T-cell (primary cell): ENCODE measurements around the gene RPS17. TPM values are rescaled to one million over a fixed set of nuclear protein-coding genes. Genes with fewer than 3 reads are reported as not detected.

Source experiments
- ATAC-seq, 4 experiments: fragments of 200-7000 bp in 3 of 4; fragments of 150-1000 bp in 1 of 4; cut with Tn5 transposase; replicated peaks in 1 of 4; 1 replicate in 3 of 4; 2 replicates in 1 of 4; pipeline ENCODE4 v1.10.0; 2021; ENCODE audit warnings: moderate library complexity in 3 of 4, mild to moderate bottlenecking in 2 of 4, moderate number of reproducible peaks in 1 of 4
- CTCF ChIA-PET, 2 donors: fragments of 300-600 bp; sonication (Branson Sonifier 250); formaldehyde crosslinking; loops; one replicate each; lab custom pipeline; 2022; ENCODE audit warnings: antibody characterized with exemption in 2 of 2; lab: Charles Lee
- POLR2A ChIA-PET, 2 donors: fragments of 300-600 bp; sonication (Branson Sonifier 250); formaldehyde crosslinking; loops; one replicate each; lab custom pipeline; 2022; ENCODE audit warnings: antibody characterized with exemption in 2 of 2; lab: Charles Lee
- DNase-seq, 35 experiments: peaks; one replicate each; pipeline versions ENCODE4 v3.0.0 to v3.0.0-alpha.2; 2013 to 2023
- H3K27ac ChIP-seq: one replicate; pipeline ENCODE4 v1.5.1; 2013; ENCODE audit warnings: low read length
- H3K27me3 ChIP-seq, 2 experiments: replicated peaks in 1 of 2; 1 replicate in 1 of 2; 2 replicates in 1 of 2; pipeline versions ENCODE4 v1.6.1 to v1.7.0; 2013; ENCODE audit warnings: low read length in 1 of 2, mixed read lengths in 1 of 2; ENCODE audit not compliant: control insufficient read depth in 2 of 2, insufficient read depth in 2 of 2; ENCODE audit errors: extremely low read depth in 1 of 2
- H3K36me3 ChIP-seq, 2 donors: 1 replicate in 1 of 2; 2 replicates in 1 of 2; pipeline versions ENCODE4 v1.6.1 to v1.7.0; 2013; ENCODE audit warnings: low read length in 1 of 2; ENCODE audit not compliant: control insufficient read depth in 2 of 2, insufficient read depth in 1 of 2; ENCODE audit errors: extremely low read depth in 1 of 2
- H3K4me1 ChIP-seq, 2 experiments: 1 replicate in 1 of 2; 2 replicates in 1 of 2; pipeline versions ENCODE4 v1.6.1 to v1.7.0; 2013; ENCODE audit warnings: low read length in 2 of 2, mixed read lengths in 1 of 2; ENCODE audit not compliant: insufficient read depth in 2 of 2, control insufficient read depth in 1 of 2; ENCODE audit errors: extremely low read depth in 1 of 2
- H3K4me3 ChIP-seq, 2 donors: 1 replicate in 1 of 2; 2 replicates in 1 of 2; pipeline versions ENCODE4 v1.5.1 to v1.7.0; 2013; ENCODE audit warnings: mild to moderate bottlenecking in 2 of 2, low read length in 1 of 2, moderate library complexity in 1 of 2; ENCODE audit not compliant: control insufficient read depth in 1 of 2; ENCODE audit errors: extremely low read depth in 1 of 2
- H3K9me3 ChIP-seq: 2 replicates; pipeline ENCODE4 v1.7.0; 2013
- H3K27ac Mint-ChIP-seq, 2 donors: one replicate each; pipeline ENCODE4 v1.8.0; 2020 to 2021; ENCODE audit warnings: mild to moderate bottlenecking in 2 of 2, mixed read lengths in 2 of 2
- H3K27me3 Mint-ChIP-seq, 2 donors: one replicate each; pipeline ENCODE4 v1.8.0; 2021 to 2022; ENCODE audit warnings: mixed read lengths in 2 of 2
- H3K36me3 Mint-ChIP-seq: one replicate; pipeline ENCODE4 v1.8.0; 2021; ENCODE audit warnings: mixed read lengths
- H3K4me1 Mint-ChIP-seq, 3 donors: one replicate each; pipeline ENCODE4 v1.8.0; 2020 to 2022; ENCODE audit warnings: mixed read lengths in 3 of 3, mild to moderate bottlenecking in 1 of 3
- H3K4me3 Mint-ChIP-seq, 3 donors: one replicate each; pipeline ENCODE4 v1.8.0; 2020 to 2022; ENCODE audit warnings: mild to moderate bottlenecking in 3 of 3, mixed read lengths in 3 of 3, moderate library complexity in 3 of 3
- H3K9me3 Mint-ChIP-seq, 3 donors: one replicate each; pipeline ENCODE4 v1.8.0; 2020 to 2022; ENCODE audit warnings: mixed read lengths in 3 of 3
- WGBS: methylation state at CpG from one replicate; pipeline ENCODE4 v1.1.5; 2013; ENCODE audit warnings: missing lambda C conversion rate; ENCODE audit not compliant: insufficient coverage; 5-methylcytosine and 5-hydroxymethylcytosine counted together
- total RNA-seq, 35 experiments: library from RNA in 6 of 35; stranded (reverse) in 6 of 35; fragments of 120-200 nt in 1 of 35; gene quantifications; one replicate each; pipeline versions ENCODE4 v1.2.1 to v1.2.4 and lab custom pipeline; 2013 to 2026

Gene RPS17
- total RNA-seq, 5 donors from 2014 or later (not counting 1 experiment from before 2014, with no cell fraction given): 2,045 to 2,777 (median 2,292) TPM

- Histone ChIP-seq H3K27ac (no peak overlapping the region), H3K27me3 (peaks cover 6 to 22% of the 10 kb centered on the region in 2 experiments), H3K4me3 (no peak overlapping the region), H3K9me3 (no peaks in the 10 kb centered on the region), H3K4me1 (peaks cover 0 to 3% of the 10 kb centered on the region in 2 experiments), H3K36me3 (no peaks in the 10 kb centered on the region)
- ChIA-PET CTCF (no interaction called here), POLR2A (no interaction called here)
- H3K4me3 Mint-ChIP-seq: no peak overlapping the region
- ATAC-seq (no peak), DNase-seq (no peak)
- peaks cover 0 to 2% (median 0%) of the 10 kb centered on the region in 3 donors for H3K4me1 Mint-ChIP-seq
- no peak overlapping the region for H3K27ac Mint-ChIP-seq
- WGBS: 85% methylated on average over 3 of the region's 5 CpGs
- no peaks in the 10 kb centered on the region for H3K9me3 Mint-ChIP-seq
- no peaks in the 10 kb centered on the region for H3K36me3 Mint-ChIP-seq
- H3K27me3 Mint-ChIP-seq: peaks cover 10 to 18% of the 10 kb centered on the region in 2 donors
Observed at GRCh38 chr15:82572311-82572710, 32.1 kb upstream of the RPS17 start.

- no peak for DNase-seq
- 22% methylated on average over 17 of the region's 17 CpGs for WGBS
- Mint-ChIP-seq H3K36me3 (no peaks in the 10 kb centered on the region), H3K27ac (no peak overlapping the region), H3K27me3 (peaks cover 12 to 18% of the 10 kb centered on the region in 2 donors), H3K9me3 (no peaks in the 10 kb centered on the region), H3K4me3 (no peak overlapping the region), H3K4me1 (peaks cover 0 to 2% (median 0%) of the 10 kb centered on the region in 3 donors)
- no peaks in the 10 kb centered on the region for H3K36me3 ChIP-seq
- ChIA-PET CTCF (no interaction called here), POLR2A (no interaction called here)
- no peak for ATAC-seq
- peaks cover 6 to 22% of the 10 kb centered on the region in 2 experiments for H3K27me3 ChIP-seq
- H3K4me3 ChIP-seq: no peak overlapping the region
- peaks cover 0 to 3% of the 10 kb centered on the region in 2 experiments for H3K4me1 ChIP-seq
- no peak overlapping the region for H3K27ac ChIP-seq
- no peaks in the 10 kb centered on the region for H3K9me3 ChIP-seq
Observed at GRCh38 chr15:82571722-82572222, 31.5 kb upstream of the RPS17 start.

GRCh38 chr15:82570721-82571508, 30.7 kb upstream of the RPS17 start:
- peaks cover 16 to 21% of the 10 kb centered on the region in 2 donors for H3K27me3 Mint-ChIP-seq
- H3K27ac ChIP-seq: no peak overlapping the region
- ChIA-PET CTCF (interaction anchor here in 1 of 2 donors (0.6 kb wide), 1 partner anchor 14 kb away, joined by 3 read pairs; no protein-coding TSS in a partner anchor), POLR2A (no interaction called here)
- no peaks in the 10 kb centered on the region for H3K9me3 ChIP-seq
- peaks cover 6 to 22% of the 10 kb centered on the region in 2 experiments for H3K27me3 ChIP-seq
- no peak for ATAC-seq
- WGBS: 70% methylated on average over 4 of the region's 7 CpGs
- peaks cover 0 to 3% of the 10 kb centered on the region in 2 experiments for H3K4me1 ChIP-seq
- peaks cover 0 to 2% (median 0%) of the 10 kb centered on the region in 3 donors for H3K4me1 Mint-ChIP-seq
- no peaks in the 10 kb centered on the region for H3K9me3 Mint-ChIP-seq
- H3K4me3 Mint-ChIP-seq: no peak overlapping the region
- no peaks in the 10 kb centered on the region for H3K36me3 Mint-ChIP-seq
- H3K36me3 ChIP-seq: no peaks in the 10 kb centered on the region
- H3K4me3 ChIP-seq: no peak overlapping the region
- DNase-seq: no peak
- no peak overlapping the region for H3K27ac Mint-ChIP-seq

GRCh38 chr15:82569834-82570233, 29.6 kb upstream of the RPS17 start:
- 100% methylated on average over 1 of the region's 4 CpGs for WGBS

GRCh38 chr15:82568986-82569385, 28.7 kb upstream of the RPS17 start:
- Histone ChIP-seq H3K4me3 (no peak overlapping the region), H3K9me3 (no peaks in the 10 kb centered on the region), H3K27ac (no peak overlapping the region), H3K4me1 (peaks cover 0 to 3% of the 10 kb centered on the region in 2 experiments), H3K36me3 (no peaks in the 10 kb centered on the region), H3K27me3 (peaks cover 5 to 22% of the 10 kb centered on the region in 2 experiments)
- H3K27me3 Mint-ChIP-seq: peaks cover 16 to 19% of the 10 kb centered on the region in 2 donors
- WGBS: 80% methylated on average over 2 of the region's 5 CpGs
- no peaks in the 10 kb centered on the region for H3K36me3 Mint-ChIP-seq
- CTCF ChIA-PET: no interaction called here
- no peak for ATAC-seq
- H3K4me3 Mint-ChIP-seq: no peak overlapping the region
- H3K9me3 Mint-ChIP-seq: no peaks in the 10 kb centered on the region
- POLR2A ChIA-PET: no interaction called here
- H3K4me1 Mint-ChIP-seq: peaks cover 0 to 2% (median 0%) of the 10 kb centered on the region in 3 donors
- H3K27ac Mint-ChIP-seq: no peak overlapping the region
- no peak for DNase-seq

More at GRCh38 chr15:82569834-82570233, 29.6 kb upstream of the RPS17 start:
- ATAC-seq (no peak), DNase-seq (no peak)
- Mint-ChIP-seq H3K4me1 (peaks cover 0 to 2% (median 0%) of the 10 kb centered on the region in 3 donors), H3K9me3 (no peaks in the 10 kb centered on the region), H3K4me3 (no peak overlapping the region), H3K27ac (no peak overlapping the region), H3K27me3 (peaks cover 16 to 19% of the 10 kb centered on the region in 2 donors), H3K36me3 (no peaks in the 10 kb centered on the region)
- Histone ChIP-seq H3K4me3 (no peak overlapping the region), H3K27ac (no peak overlapping the region), H3K27me3 (peaks cover 6 to 22% of the 10 kb centered on the region in 2 experiments), H3K9me3 (no peaks in the 10 kb centered on the region), H3K36me3 (no peaks in the 10 kb centered on the region), H3K4me1 (peaks cover 0 to 3% of the 10 kb centered on the region in 2 experiments)
- ChIA-PET CTCF (no interaction called here), POLR2A (no interaction called here)

GRCh38 chr15:82567661-82568060, 27.4 kb upstream of the RPS17 start:
- H3K27me3 Mint-ChIP-seq: peaks cover 11% of the 10 kb centered on the region in 2 donors
- no CpG with 5 or more reads among the region's 2 CpGs for WGBS
- H3K36me3 Mint-ChIP-seq: no peaks in the 10 kb centered on the region
- Histone ChIP-seq H3K4me1 (peaks cover 0 to 3% of the 10 kb centered on the region in 2 experiments), H3K9me3 (no peaks in the 10 kb centered on the region), H3K36me3 (no peaks in the 10 kb centered on the region), H3K4me3 (no peak overlapping the region), H3K27ac (no peak overlapping the region), H3K27me3 (peaks cover 3 to 19% of the 10 kb centered on the region in 2 experiments)
- POLR2A ChIA-PET: no interaction called here
- H3K27ac Mint-ChIP-seq: no peak overlapping the region
- H3K9me3 Mint-ChIP-seq: no peaks in the 10 kb centered on the region
- DNase-seq (no peak), ATAC-seq (no peak)
- CTCF ChIA-PET: interaction anchor here in 1 of 2 donors (0.6 kb wide), 1 partner anchor 17 kb away, joined by 4 read pairs; no protein-coding TSS in a partner anchor
- peaks cover 0 to 2% (median 0%) of the 10 kb centered on the region in 3 donors for H3K4me1 Mint-ChIP-seq
- H3K4me3 Mint-ChIP-seq: no peak overlapping the region
